ENCODE measurements around the gene RNF152. TPM values are rescaled to one million over a fixed set of nuclear protein-coding genes. Genes with fewer than 3 reads are reported as not detected.

RNF152 gene
- total RNA-seq, 1 donor from 2014 or later: 0.58 TPM

GRCh38 chr18:61926532-61926931 is 33.7 kb upstream of the RNF152 start:
- H3K4me3 ChIP-seq (ENCODE audit: low read depth, low read length): no peak overlapping the region
- TF ChIP-seq CTCF (conservative IDR thresholded peaks at IDR 0.05; ENCODE audit: low read depth, low read length): no peak
- DNase-seq (ENCODE audit: low read depth): no peak

GRCh38 chr18:61924550-61924949 is 31.7 kb upstream of the RNF152 start:
- no peak for DNase-seq (ENCODE audit: low read depth)

GRCh38 chr18:61922435-61922834 is 29.6 kb upstream of the RNF152 start:
- H3K4me3 ChIP-seq (ENCODE audit: low read depth, low read length): no peak overlapping the region
- TF ChIP-seq CTCF (conservative IDR thresholded peaks at IDR 0.05; ENCODE audit: low read depth, low read length): no peak
- no peak for DNase-seq (ENCODE audit: low read depth)

More at GRCh38 chr18:61924550-61924949, 31.7 kb upstream of the RNF152 start:
- no peak overlapping the region for H3K4me3 ChIP-seq (ENCODE audit: low read depth, low read length)
- no peak for TF ChIP-seq CTCF (conservative IDR thresholded peaks at IDR 0.05; ENCODE audit: low read depth, low read length)

GRCh38 chr18:61921621-61922235 is 28.9 kb upstream of the RNF152 start:
- no peak for TF ChIP-seq CTCF (conservative IDR thresholded peaks at IDR 0.05; ENCODE audit: low read depth, low read length)

GRCh38 chr18:61917818-61918217 is 25.0 kb upstream of the RNF152 start:
- TF ChIP-seq CTCF (conservative IDR thresholded peaks at IDR 0.05; ENCODE audit: low read depth, low read length): no peak
- no peak for DNase-seq (ENCODE audit: low read depth)

More at GRCh38 chr18:61921621-61922235, 28.9 kb upstream of the RNF152 start:
- no peak for DNase-seq (ENCODE audit: low read depth)
- H3K4me3 ChIP-seq (ENCODE audit: low read depth, low read length): no peak overlapping the region

GRCh38 chr18:61912476-61912875 is 19.7 kb upstream of the RNF152 start:
- TF ChIP-seq CTCF (conservative IDR thresholded peaks at IDR 0.05; ENCODE audit: low read depth, low read length): no peak
- no peak overlapping the region for H3K4me3 ChIP-seq (ENCODE audit: low read depth, low read length)
- no peak for DNase-seq (ENCODE audit: low read depth)

More at GRCh38 chr18:61917818-61918217, 25.0 kb upstream of the RNF152 start:
- H3K4me3 ChIP-seq (ENCODE audit: low read depth, low read length): no peak overlapping the region

GRCh38 chr18:61910101-61910500 is 17.3 kb upstream of the RNF152 start:
- TF ChIP-seq CTCF (conservative IDR thresholded peaks at IDR 0.05; ENCODE audit: low read depth, low read length): no peak
- no peak overlapping the region for H3K4me3 ChIP-seq (ENCODE audit: low read depth, low read length)

More at GRCh38 chr18:61910101-61910500, 17.3 kb upstream of the RNF152 start:
- no peak for DNase-seq (ENCODE audit: low read depth)

Data from epithelial cell of proximal tubule (primary cell).